AG04450 (cell line): ENCODE measurements around the gene NAPG. TPM values are rescaled to one million over a fixed set of nuclear protein-coding genes. Genes with fewer than 3 reads are reported as not detected.

Source experiments
- CTCF ChIA-PET: fragments of 300-600, 350-600 bp; formaldehyde crosslinking; extraction: SDS; loops from one replicate; lab custom pipeline; 2022; ENCODE audit warnings: antibody characterized with exemption, inconsistent platforms; lab: Charles Lee
- POLR2A ChIA-PET: fragments of 350-600 bp; formaldehyde crosslinking; extraction: SDS; loops from one replicate; lab custom pipeline; 2021; ENCODE audit warnings: antibody characterized with exemption, inconsistent platforms; lab: Yijun Ruan, JAX
- DNase-seq: peaks from one replicate; pipeline ENCODE4 v3.0.0-alpha.2; 2011; ENCODE audit warnings: low read depth, low spot score
- H3K27ac ChIP-seq: one replicate; pipeline ENCODE4 v1.5.1; 2012; ENCODE audit warnings: low read depth, low read length, control low read depth
- H3K27me3 ChIP-seq: one replicate; pipeline ENCODE4 v1.6.0; 2012; ENCODE audit warnings: low read length; ENCODE audit not compliant: control insufficient read depth, insufficient read depth
- H3K4me3 ChIP-seq: 2 replicates; pipeline ENCODE4 v1.5.1; 2011; ENCODE audit warnings: mild to moderate bottlenecking, low read depth, low read length, control low read depth
- H3K9me3 ChIP-seq: 2 replicates; pipeline ENCODE4 v1.5.1; 2012; ENCODE audit warnings: low read length; ENCODE audit not compliant: control insufficient read depth, insufficient read depth
- polyA plus RNA-seq: library from polyadenylated mRNA; depleted of rRNA; stranded (reverse); fragments of >200 nt; gene quantifications from 2 replicates; pipeline ENCODE4 v1.2.3, GENCODE V29; 2011
- TF ChIP-seq, protein P1 (sequence below): IDR thresholded peaks from 2 replicates; pipeline ENCODE4 v1.5.1; 2011; ENCODE audit warnings: low read depth, low read length, control low read depth, inconsistent platforms

The NAPG gene
- polyA plus RNA-seq, 1 experiment: 19.8 TPM

DNA sequence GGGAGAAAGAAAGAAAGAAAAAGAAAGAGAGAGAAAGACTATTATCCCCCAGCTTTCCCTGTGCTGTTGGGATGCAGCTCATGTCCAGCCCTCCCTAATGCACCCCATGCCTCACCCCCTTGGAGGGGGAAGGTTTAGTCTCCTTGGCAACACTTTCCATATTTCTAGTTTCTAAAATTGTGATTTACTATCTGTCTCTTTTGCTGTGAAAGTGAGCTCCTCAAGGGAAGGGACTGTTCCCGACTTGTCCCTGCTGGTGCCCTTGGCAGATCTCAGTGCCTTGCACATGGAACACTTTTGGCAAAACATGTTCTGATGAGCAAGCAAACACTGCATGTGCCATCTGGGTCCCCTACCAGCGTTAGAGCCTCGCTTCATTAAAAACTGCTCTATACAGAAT, 11.7 kb upstream of the NAPG start:
- H3K9me3 ChIP-seq: peaks cover 3% of the 10 kb centered on the region; the same call in 1 of the 2 replicates
- no peak overlapping the region for H3K4me3 ChIP-seq
- no peak for DNase-seq
- H3K27me3 ChIP-seq: peaks cover 26% of the 10 kb centered on the region
- H3K27ac ChIP-seq: no peak overlapping the region
- TF ChIP-seq, protein P1, sequence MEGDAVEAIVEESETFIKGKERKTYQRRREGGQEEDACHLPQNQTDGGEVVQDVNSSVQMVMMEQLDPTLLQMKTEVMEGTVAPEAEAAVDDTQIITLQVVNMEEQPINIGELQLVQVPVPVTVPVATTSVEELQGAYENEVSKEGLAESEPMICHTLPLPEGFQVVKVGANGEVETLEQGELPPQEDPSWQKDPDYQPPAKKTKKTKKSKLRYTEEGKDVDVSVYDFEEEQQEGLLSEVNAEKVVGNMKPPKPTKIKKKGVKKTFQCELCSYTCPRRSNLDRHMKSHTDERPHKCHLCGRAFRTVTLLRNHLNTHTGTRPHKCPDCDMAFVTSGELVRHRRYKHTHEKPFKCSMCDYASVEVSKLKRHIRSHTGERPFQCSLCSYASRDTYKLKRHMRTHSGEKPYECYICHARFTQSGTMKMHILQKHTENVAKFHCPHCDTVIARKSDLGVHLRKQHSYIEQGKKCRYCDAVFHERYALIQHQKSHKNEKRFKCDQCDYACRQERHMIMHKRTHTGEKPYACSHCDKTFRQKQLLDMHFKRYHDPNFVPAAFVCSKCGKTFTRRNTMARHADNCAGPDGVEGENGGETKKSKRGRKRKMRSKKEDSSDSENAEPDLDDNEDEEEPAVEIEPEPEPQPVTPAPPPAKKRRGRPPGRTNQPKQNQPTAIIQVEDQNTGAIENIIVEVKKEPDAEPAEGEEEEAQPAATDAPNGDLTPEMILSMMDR: no peak
- POLR2A ChIA-PET: no interaction called here
- CTCF ChIA-PET: interaction anchor here (1.4 kb wide), 1 partner anchor 542 kb away, joined by 5 read pairs; no protein-coding TSS in a partner anchor

DNA sequence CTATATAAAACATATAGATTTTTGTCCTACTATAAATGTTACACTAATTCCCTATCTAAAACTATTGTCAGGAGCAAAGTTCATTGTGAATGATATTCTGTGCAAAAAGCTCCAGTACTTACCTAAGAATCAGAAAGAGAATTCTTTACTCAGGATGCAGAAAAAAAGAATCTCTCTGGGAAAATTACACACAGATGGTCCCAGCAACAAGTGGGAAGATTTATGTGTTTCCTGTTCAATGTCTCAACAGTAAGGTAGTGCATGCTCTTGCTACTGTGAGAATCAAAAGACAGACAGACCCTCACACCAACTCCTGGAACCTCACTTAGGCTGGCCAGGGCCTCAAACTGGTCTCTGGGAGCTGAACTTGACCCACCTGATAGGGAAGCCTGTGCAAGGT, 11.2 kb upstream of the NAPG start:
- Histone ChIP-seq H3K4me3 (no peak overlapping the region), H3K27me3 (peaks cover 26% of the 10 kb centered on the region), H3K9me3 (peaks cover 3% of the 10 kb centered on the region; the same call in 1 of the 2 replicates), H3K27ac (no peak overlapping the region)
- TF ChIP-seq, protein P1: no peak
- DNase-seq: no peak
- ChIA-PET POLR2A (no interaction called here), CTCF (interaction anchor here (1.4 to 1.6 kb wide), 2 partner anchors 543 kb away, joined by 5 to 7 read pairs; no protein-coding TSS in a partner anchor)

DNA sequence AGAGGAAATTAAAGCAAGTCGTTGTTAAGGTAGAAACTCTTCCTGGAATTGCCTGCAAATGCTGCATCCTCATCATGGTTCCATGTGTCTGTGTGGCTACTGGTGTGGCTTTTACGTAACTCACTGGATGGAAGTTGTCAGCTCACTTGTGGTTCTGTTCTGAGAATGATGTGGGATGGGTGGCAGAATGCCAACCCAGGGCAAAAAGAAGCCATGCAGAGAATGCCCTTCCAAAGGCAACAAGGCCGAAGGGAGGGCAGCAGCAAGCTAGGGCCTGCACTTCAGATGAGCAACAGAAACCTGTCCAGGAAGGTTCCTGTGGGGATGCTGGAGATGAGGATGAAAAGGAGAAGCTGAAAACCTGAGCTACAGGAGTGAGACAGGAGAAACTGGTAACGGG, 10.4 kb upstream of the NAPG start:
- H3K4me3 ChIP-seq: no peak overlapping the region
- POLR2A ChIA-PET: no interaction called here
- DNase-seq: no peak
- peaks cover 3% of the 10 kb centered on the region; the same call in 1 of the 2 replicates for H3K9me3 ChIP-seq
- no peak overlapping the region for H3K27ac ChIP-seq
- H3K27me3 ChIP-seq: peaks cover 26% of the 10 kb centered on the region
- TF ChIP-seq, protein P1: no peak
- CTCF ChIA-PET: interaction anchor here (0.5 to 1.6 kb wide), 3 partner anchors 335 to 545 kb away, joined by 3 to 7 read pairs (median 4); no protein-coding TSS in a partner anchor

DNA sequence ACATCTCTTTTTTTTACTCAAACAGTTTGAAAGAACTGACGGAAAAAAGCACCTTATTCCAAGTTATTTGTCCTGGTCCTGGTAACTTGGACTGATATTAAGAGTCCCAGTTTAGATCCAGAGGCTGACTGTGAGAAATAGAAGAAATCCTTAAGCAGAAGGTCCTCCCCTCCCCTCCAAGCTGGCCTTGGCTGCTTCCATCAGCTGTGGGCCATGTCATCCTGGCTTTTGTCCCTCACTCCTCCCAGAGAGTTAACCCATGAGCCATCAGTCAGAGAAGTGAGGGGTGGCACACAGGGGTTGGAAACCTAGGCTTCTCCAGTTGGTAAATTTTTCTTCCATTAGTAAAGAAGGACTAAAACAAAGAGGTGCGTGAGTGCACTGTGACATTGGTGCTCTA, 9.7 kb upstream of the NAPG start:
- Histone ChIP-seq H3K9me3 (peaks cover 3% of the 10 kb centered on the region; the same call in 1 of the 2 replicates), H3K27ac (no peak overlapping the region), H3K4me3 (no peak overlapping the region), H3K27me3 (peaks cover 26% of the 10 kb centered on the region)
- POLR2A ChIA-PET: no interaction called here
- no peak for DNase-seq
- TF ChIP-seq, protein P1: no peak
- CTCF ChIA-PET: interaction anchor here (1.1 to 1.6 kb wide), 2 partner anchors 544 to 546 kb away, joined by 3 to 7 read pairs; no protein-coding TSS in a partner anchor

DNA sequence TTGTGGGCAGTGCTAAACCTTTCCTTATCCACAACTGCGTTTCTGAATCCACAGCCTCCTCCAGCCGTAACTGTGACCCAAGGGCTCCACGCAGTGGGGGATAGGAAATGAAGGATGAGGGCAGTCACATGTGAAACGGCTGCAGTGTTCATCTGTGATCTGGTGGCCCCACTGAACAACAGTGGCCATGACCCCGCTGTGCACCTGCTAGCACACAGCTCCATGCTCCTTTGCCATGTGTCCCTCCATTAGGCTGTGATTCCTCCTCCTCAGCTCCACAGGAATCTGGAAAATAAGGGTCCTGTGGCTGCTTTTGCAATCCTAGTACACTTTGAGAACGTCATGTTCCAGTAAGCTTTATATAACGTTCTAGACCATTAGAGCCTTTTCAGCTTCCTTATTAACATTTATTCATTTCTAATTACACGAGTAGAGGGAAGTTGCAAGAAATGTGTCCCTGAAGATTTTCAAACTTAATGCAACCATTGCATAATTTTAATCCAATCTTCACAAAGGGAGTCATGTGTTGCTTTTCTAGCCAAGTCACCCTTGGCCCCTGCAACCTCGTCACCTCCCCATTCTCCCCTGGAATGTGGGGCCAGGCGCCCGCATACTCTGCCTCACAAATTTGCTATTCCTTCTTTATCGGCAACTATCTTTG, 7.1 kb upstream of the NAPG start:
- Histone ChIP-seq H3K9me3 (peaks cover 3% of the 10 kb centered on the region; the same call in 1 of the 2 replicates), H3K27me3 (peaks cover 33% of the 10 kb centered on the region), H3K4me3 (no peak overlapping the region), H3K27ac (no peak overlapping the region)
- POLR2A ChIA-PET: no interaction called here
- CTCF ChIA-PET: interaction anchor here (0.7 to 4.9 kb wide), 11 partner anchors 26 to 556 kb away, joined by 3 to 198 read pairs (median 4); no protein-coding TSS in a partner anchor
- TF ChIP-seq, protein P1: no peak; the same call in 1 of the 2 replicates
- DNase-seq: no peak
